PFSK-1 (cell line): ENCODE data around the gene MRPL36.

Experiments used
- FOXP2 ChIP-seq: optimal IDR thresholded peaks from 2 replicates; pipeline ENCODE3; 2011; ENCODE audit warnings: borderline replicate concordance, control low read depth, inconsistent platforms; ENCODE audit not compliant: insufficient read depth; ENCODE audit errors: extremely low read length, extremely low read depth
- POLR2AphosphoS5 ChIP-seq: IDR thresholded peaks from 2 replicates; pipeline ENCODE4 v1.6.1; 2012; ENCODE audit warnings: low read depth, mild to moderate bottlenecking, control low read depth, low read length, moderate library complexity
- SIN3A ChIP-seq: IDR thresholded peaks from 2 replicates; pipeline ENCODE4 v1.6.1; 2012; ENCODE audit warnings: mild to moderate bottlenecking, low read length, moderate library complexity, borderline replicate concordance; ENCODE audit not compliant: insufficient read depth
- TAF1 ChIP-seq: IDR thresholded peaks from 2 replicates; pipeline ENCODE4 v1.6.1; 2012; ENCODE audit warnings: low read length, control low read depth, borderline replicate concordance; ENCODE audit not compliant: insufficient read depth
- TF ChIP-seq, protein P1 (sequence below), 2 experiments: IDR thresholded peaks; 2 replicates each; pipeline versions ENCODE4 v1.6.1 to v1.8.0; 2011 to 2012; ENCODE audit warnings: low read depth in 2 of 2, low read length in 2 of 2, control low read depth in 1 of 2, inconsistent platforms in 1 of 2, mild to moderate bottlenecking in 1 of 2, moderate library complexity in 1 of 2; ENCODE audit not compliant: insufficient read depth in 1 of 2

MRPL36 gene

DNA sequence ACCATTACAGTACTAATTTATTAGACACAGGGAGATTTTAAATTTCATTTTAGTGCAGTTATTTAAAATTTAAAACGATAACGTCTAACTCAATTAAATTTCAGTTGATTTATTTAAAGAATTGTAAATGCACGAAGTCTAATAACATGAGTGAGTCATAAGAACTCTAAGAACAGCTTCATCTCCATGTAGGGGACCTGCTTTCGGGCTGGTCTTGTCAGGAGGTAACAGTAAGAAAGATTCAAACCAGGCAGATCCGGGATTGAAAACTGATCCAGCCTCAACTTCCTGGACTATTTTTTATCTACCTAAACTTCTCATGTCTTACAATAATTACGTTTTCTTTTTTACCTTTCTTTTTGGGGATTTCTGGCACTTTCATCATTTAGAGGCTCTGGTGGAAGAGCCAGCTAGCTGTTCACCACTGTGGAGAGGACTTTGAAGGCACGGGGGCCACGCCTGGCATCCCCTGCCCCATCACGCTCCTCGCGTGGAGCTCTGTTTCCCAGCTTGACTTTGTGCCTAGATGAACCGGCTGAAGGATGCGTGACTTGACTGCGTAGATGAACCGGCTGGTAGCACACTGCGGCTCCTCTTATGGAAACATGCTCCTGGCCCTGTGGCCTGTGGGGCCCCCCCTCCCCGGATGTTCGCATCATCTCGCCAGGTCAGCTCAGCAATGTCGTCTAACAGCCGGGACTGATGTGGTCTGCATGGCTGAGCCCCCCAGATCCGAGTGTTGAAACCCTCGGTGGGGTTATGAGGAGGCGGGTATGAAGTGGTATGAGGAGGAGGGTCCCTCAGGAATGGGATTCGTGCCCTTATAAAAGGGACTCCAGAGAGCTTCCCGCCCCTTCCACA, 27.6 kb upstream of the MRPL36 start:
- no peak for TF ChIP-seq FOXP2
- TF ChIP-seq, protein P1, sequence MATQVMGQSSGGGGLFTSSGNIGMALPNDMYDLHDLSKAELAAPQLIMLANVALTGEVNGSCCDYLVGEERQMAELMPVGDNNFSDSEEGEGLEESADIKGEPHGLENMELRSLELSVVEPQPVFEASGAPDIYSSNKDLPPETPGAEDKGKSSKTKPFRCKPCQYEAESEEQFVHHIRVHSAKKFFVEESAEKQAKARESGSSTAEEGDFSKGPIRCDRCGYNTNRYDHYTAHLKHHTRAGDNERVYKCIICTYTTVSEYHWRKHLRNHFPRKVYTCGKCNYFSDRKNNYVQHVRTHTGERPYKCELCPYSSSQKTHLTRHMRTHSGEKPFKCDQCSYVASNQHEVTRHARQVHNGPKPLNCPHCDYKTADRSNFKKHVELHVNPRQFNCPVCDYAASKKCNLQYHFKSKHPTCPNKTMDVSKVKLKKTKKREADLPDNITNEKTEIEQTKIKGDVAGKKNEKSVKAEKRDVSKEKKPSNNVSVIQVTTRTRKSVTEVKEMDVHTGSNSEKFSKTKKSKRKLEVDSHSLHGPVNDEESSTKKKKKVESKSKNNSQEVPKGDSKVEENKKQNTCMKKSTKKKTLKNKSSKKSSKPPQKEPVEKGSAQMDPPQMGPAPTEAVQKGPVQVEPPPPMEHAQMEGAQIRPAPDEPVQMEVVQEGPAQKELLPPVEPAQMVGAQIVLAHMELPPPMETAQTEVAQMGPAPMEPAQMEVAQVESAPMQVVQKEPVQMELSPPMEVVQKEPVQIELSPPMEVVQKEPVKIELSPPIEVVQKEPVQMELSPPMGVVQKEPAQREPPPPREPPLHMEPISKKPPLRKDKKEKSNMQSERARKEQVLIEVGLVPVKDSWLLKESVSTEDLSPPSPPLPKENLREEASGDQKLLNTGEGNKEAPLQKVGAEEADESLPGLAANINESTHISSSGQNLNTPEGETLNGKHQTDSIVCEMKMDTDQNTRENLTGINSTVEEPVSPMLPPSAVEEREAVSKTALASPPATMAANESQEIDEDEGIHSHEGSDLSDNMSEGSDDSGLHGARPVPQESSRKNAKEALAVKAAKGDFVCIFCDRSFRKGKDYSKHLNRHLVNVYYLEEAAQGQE (IDR thresholded peaks at IDR 0.05; ENCODE audit: insufficient read depth in 1 of 2, low read depth in 2 of 2, low read length in 2 of 2), result no peak
- TF ChIP-seq POLR2AphosphoS5, result no peak
- TF ChIP-seq SIN3A, result no peak
- TF ChIP-seq TAF1, result no peak

GRCh38 chr5:1826235-1826980, 26.8 kb upstream of the MRPL36 start:
- TF ChIP-seq, protein P1 (IDR thresholded peaks at IDR 0.05; ENCODE audit: insufficient read depth in 1 of 2, low read depth in 2 of 2, low read length in 2 of 2), result no peak

- TF ChIP-seq TAF1 (no peak), FOXP2 (no peak), POLR2AphosphoS5 (no peak), SIN3A (no peak)
- TF ChIP-seq, protein P1 (IDR thresholded peaks at IDR 0.05; ENCODE audit: insufficient read depth in 1 of 2, low read depth in 2 of 2, low read length in 2 of 2), result no peak
These were observed 25.5 kb upstream of the MRPL36 start for GRCh38 chr5:1824903-1825841.

GRCh38 chr5:1824109-1824821, 24.6 kb upstream of the MRPL36 start:
- TF ChIP-seq TAF1 (no peak), FOXP2 (no peak)
- TF ChIP-seq, protein P1 (IDR thresholded peaks at IDR 0.05; ENCODE audit: insufficient read depth in 1 of 2, low read depth in 2 of 2, low read length in 2 of 2), result no peak
